ENCODE data around the gene TUBAL3.

TUBAL3 gene

GRCh38 chr10:5373891-5374611 is 30.6 kb downstream of the TUBAL3 start:
- Histone ChIP-seq H3K9me3 (replicated peaks; ENCODE audit: low read length) (no peaks in the 10 kb centered on the region), H3K36me3 (ENCODE audit: insufficient read depth, low read length) (no peaks in the 10 kb centered on the region), H3K4me3 (ENCODE audit: low read length) (no peak overlapping the region), H3K27me3 (ENCODE audit: control insufficient read depth, insufficient read depth, low read length) (peaks cover 9% of the 10 kb centered on the region), H3K4me1 (ENCODE audit: control insufficient read depth, insufficient read depth, low read length) (no peaks in the 10 kb centered on the region), H3K4me2 (ENCODE audit: low read length) (no peak overlapping the region), H3K9ac (ENCODE audit: low read depth, low read length) (no peak overlapping the region)

GRCh38 chr10:5373307-5373706 is 31.3 kb downstream of the TUBAL3 start:
- Histone ChIP-seq H3K4me3 (ENCODE audit: low read length) (no peak overlapping the region), H3K4me1 (ENCODE audit: control insufficient read depth, insufficient read depth, low read length) (no peaks in the 10 kb centered on the region), H3K9ac (ENCODE audit: low read depth, low read length) (no peak overlapping the region), H3K27me3 (ENCODE audit: control insufficient read depth, insufficient read depth, low read length) (peaks cover 16% of the 10 kb centered on the region), H3K9me3 (replicated peaks; ENCODE audit: low read length) (no peaks in the 10 kb centered on the region), H3K36me3 (ENCODE audit: insufficient read depth, low read length) (no peaks in the 10 kb centered on the region), H3K4me2 (ENCODE audit: low read length) (no peak overlapping the region)

- H3K27me3 ChIP-seq (ENCODE audit: control insufficient read depth, insufficient read depth, low read length), result peaks cover 28% of the 10 kb centered on the region
- H3K4me1 ChIP-seq (ENCODE audit: control insufficient read depth, insufficient read depth, low read length), result no peaks in the 10 kb centered on the region
- H3K36me3 ChIP-seq (ENCODE audit: insufficient read depth, low read length), result no peaks in the 10 kb centered on the region
- H3K9ac ChIP-seq (ENCODE audit: low read depth, low read length), result no peak overlapping the region
- H3K4me3 ChIP-seq (ENCODE audit: low read length), result no peak overlapping the region
- no peak overlapping the region for H3K4me2 ChIP-seq (ENCODE audit: low read length)
- no peaks in the 10 kb centered on the region for H3K9me3 ChIP-seq (replicated peaks; ENCODE audit: low read length)
Measured at GRCh38 chr10:5370493-5371352, 33.9 kb downstream of the TUBAL3 start.

- H3K4me1 ChIP-seq (ENCODE audit: control insufficient read depth, insufficient read depth, low read length), result no peaks in the 10 kb centered on the region
- no peak overlapping the region for H3K9ac ChIP-seq (ENCODE audit: low read depth, low read length)
- no peak overlapping the region for H3K4me3 ChIP-seq (ENCODE audit: low read length)
- H3K4me2 ChIP-seq (ENCODE audit: low read length), result no peak overlapping the region
- no peaks in the 10 kb centered on the region for H3K9me3 ChIP-seq (replicated peaks; ENCODE audit: low read length)
- no peaks in the 10 kb centered on the region for H3K36me3 ChIP-seq (ENCODE audit: insufficient read depth, low read length)
- H3K27me3 ChIP-seq (ENCODE audit: control insufficient read depth, insufficient read depth, low read length), result peaks cover 38% of the 10 kb centered on the region
Measured at GRCh38 chr10:5369362-5370158, 35.1 kb downstream of the TUBAL3 start.

GRCh38 chr10:5365928-5366327 is 38.7 kb downstream of the TUBAL3 start:
- Histone ChIP-seq H3K36me3 (ENCODE audit: insufficient read depth, low read length) (no peaks in the 10 kb centered on the region), H3K4me3 (ENCODE audit: low read length) (no peak overlapping the region), H3K9me3 (replicated peaks; ENCODE audit: low read length) (no peaks in the 10 kb centered on the region), H3K27me3 (ENCODE audit: control insufficient read depth, insufficient read depth, low read length) (peaks cover 69% of the 10 kb centered on the region), H3K4me1 (ENCODE audit: control insufficient read depth, insufficient read depth, low read length) (no peaks in the 10 kb centered on the region), H3K9ac (ENCODE audit: low read depth, low read length) (no peak overlapping the region), H3K4me2 (ENCODE audit: low read length) (no peak overlapping the region)

GRCh38 chr10:5364890-5365338 is 39.7 kb downstream of the TUBAL3 start, which contains the start of gene UCN3:
TSS of gene UCN3 (plus strand) at chr10:5364966. CDS start at chr10:5373721, 8,755 bp downstream.
- Histone ChIP-seq H3K9me3 (replicated peaks; ENCODE audit: low read length) (no peaks in the 10 kb centered on the region), H3K36me3 (ENCODE audit: insufficient read depth, low read length) (no peaks in the 10 kb centered on the region), H3K9ac (ENCODE audit: low read depth, low read length) (no peak within 1 kb of the TSS), H3K4me3 (ENCODE audit: low read length) (no peak within 1 kb of the TSS), H3K4me2 (ENCODE audit: low read length) (peak within 1 kb of the TSS; percentile 34), H3K4me1 (ENCODE audit: control insufficient read depth, insufficient read depth, low read length) (no peaks in the 10 kb centered on the region), H3K27me3 (ENCODE audit: control insufficient read depth, insufficient read depth, low read length) (peaks cover 79% of the 10 kb centered on the region)

GRCh38 chr10:5364374-5364773 is 40.3 kb downstream of the TUBAL3 start:
- Histone ChIP-seq H3K27me3 (ENCODE audit: control insufficient read depth, insufficient read depth, low read length) (peaks cover 83% of the 10 kb centered on the region), H3K4me1 (ENCODE audit: control insufficient read depth, insufficient read depth, low read length) (no peaks in the 10 kb centered on the region), H3K36me3 (ENCODE audit: insufficient read depth, low read length) (no peaks in the 10 kb centered on the region), H3K4me3 (ENCODE audit: low read length) (no peak overlapping the region), H3K4me2 (ENCODE audit: low read length) (peak overlapping the region; percentile 34), H3K9me3 (replicated peaks; ENCODE audit: low read length) (no peaks in the 10 kb centered on the region), H3K9ac (ENCODE audit: low read depth, low read length) (no peak overlapping the region)

GRCh38 chr10:5362873-5363272 is 41.8 kb downstream of the TUBAL3 start:
- Histone ChIP-seq H3K36me3 (ENCODE audit: insufficient read depth, low read length) (no peaks in the 10 kb centered on the region), H3K27me3 (ENCODE audit: control insufficient read depth, insufficient read depth, low read length) (peaks cover 86% of the 10 kb centered on the region), H3K4me3 (ENCODE audit: low read length) (no peak overlapping the region), H3K9me3 (replicated peaks; ENCODE audit: low read length) (no peaks in the 10 kb centered on the region), H3K4me1 (ENCODE audit: control insufficient read depth, insufficient read depth, low read length) (no peaks in the 10 kb centered on the region), H3K4me2 (ENCODE audit: low read length) (no peak overlapping the region), H3K9ac (ENCODE audit: low read depth, low read length) (no peak overlapping the region)

GRCh38 chr10:5361966-5362365 is 42.7 kb downstream of the TUBAL3 start:
- Histone ChIP-seq H3K9me3 (replicated peaks; ENCODE audit: low read length) (no peaks in the 10 kb centered on the region), H3K4me1 (ENCODE audit: control insufficient read depth, insufficient read depth, low read length) (no peaks in the 10 kb centered on the region), H3K27me3 (ENCODE audit: control insufficient read depth, insufficient read depth, low read length) (peaks cover 83% of the 10 kb centered on the region), H3K4me2 (ENCODE audit: low read length) (no peak overlapping the region), H3K4me3 (ENCODE audit: low read length) (no peak overlapping the region), H3K9ac (ENCODE audit: low read depth, low read length) (no peak overlapping the region), H3K36me3 (ENCODE audit: insufficient read depth, low read length) (no peaks in the 10 kb centered on the region)

- Histone ChIP-seq H3K27me3 (ENCODE audit: control insufficient read depth, insufficient read depth, low read length) (peaks cover 71% of the 10 kb centered on the region), H3K36me3 (ENCODE audit: insufficient read depth, low read length) (no peaks in the 10 kb centered on the region), H3K4me3 (ENCODE audit: low read length) (no peak overlapping the region), H3K4me1 (ENCODE audit: control insufficient read depth, insufficient read depth, low read length) (no peaks in the 10 kb centered on the region), H3K9ac (ENCODE audit: low read depth, low read length) (no peak overlapping the region), H3K4me2 (ENCODE audit: low read length) (no peak overlapping the region), H3K9me3 (replicated peaks; ENCODE audit: low read length) (no peaks in the 10 kb centered on the region)
Measured at GRCh38 chr10:5360318-5360915, 44.2 kb downstream of the TUBAL3 start.

GRCh38 chr10:5356302-5356763 is 48.3 kb downstream of the TUBAL3 start:
- Histone ChIP-seq H3K9ac (ENCODE audit: low read depth, low read length) (no peak overlapping the region), H3K9me3 (replicated peaks; ENCODE audit: low read length) (no peaks in the 10 kb centered on the region), H3K27me3 (ENCODE audit: control insufficient read depth, insufficient read depth, low read length) (peaks cover 55% of the 10 kb centered on the region), H3K4me2 (ENCODE audit: low read length) (no peak overlapping the region), H3K4me1 (ENCODE audit: control insufficient read depth, insufficient read depth, low read length) (no peaks in the 10 kb centered on the region), H3K36me3 (ENCODE audit: insufficient read depth, low read length) (no peaks in the 10 kb centered on the region), H3K4me3 (ENCODE audit: low read length) (no peak overlapping the region)

Measured in skeletal muscle satellite cell (primary cell).